ENCODE measurements around the gene ZFAND3. TPM values are rescaled to one million over a fixed set of nuclear protein-coding genes. Genes with fewer than 3 reads are reported as not detected.

The ZFAND3 gene
- total and polyA plus RNA-seq, 10 donors = 9.3 to 63.7 (median 49.9) TPM

DNA sequence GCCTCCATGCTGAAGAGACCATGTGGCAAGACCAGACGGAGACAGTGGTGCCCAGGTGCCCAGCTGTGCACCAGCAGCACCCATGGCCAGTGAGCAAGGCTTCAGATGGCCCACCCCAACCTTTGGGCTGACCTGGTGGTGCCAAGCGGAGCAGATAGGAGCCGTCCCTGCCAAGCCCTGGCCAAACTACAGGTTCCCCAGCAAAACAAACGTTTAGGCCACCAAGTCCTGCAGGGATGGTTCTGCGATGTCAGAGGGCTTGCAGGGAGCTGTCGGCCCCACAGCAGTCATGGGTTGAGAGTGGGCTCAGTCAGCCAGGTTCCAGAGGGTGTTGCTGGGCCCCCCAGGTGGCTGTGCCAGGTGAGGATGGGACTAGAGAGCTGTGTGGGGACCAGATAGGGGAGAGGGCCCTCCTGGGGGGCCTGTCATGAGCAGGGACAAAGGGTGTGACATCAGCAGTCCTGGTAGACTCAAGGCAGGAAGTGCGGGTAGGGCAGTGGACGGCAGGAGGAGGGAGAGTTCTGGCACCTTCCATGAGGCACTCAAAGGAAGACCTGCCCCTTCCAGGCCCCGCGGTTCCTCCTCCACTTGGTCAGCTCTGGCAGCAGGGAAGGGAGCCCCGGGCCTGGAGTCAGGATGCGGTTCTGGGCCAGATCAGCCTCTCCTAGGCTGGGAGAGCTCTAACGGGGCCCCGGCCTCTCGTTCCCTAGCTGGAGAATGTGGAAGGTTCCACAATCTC lies 342.4 kb downstream of the ZFAND3 start:
- intact Hi-C loops (cut with DNase I; ENCODE audit: low total_unique reads) = no loop called here
- Histone ChIP-seq H3K9me3 (no peaks in the 10 kb centered on the region), H3K27me3 (replicated peaks in 1 of 7) (no peaks in the 10 kb centered on the region), H3K27ac (no peak overlapping the region), H3K4me3 (no peak overlapping the region), H3K36me3 (peaks cover 0 to 18% (median 0%) of the 10 kb centered on the region in 6 donors), H3K4me1 (peaks cover 0 to 4% (median 0%) of the 10 kb centered on the region in 6 donors)
- no peak for DNase-seq
- TF ChIP-seq POLR2AphosphoS5 (IDR thresholded peaks at IDR 0.05) = peak in 1 of 3 donors; percentile 45
- TF ChIP-seq, protein P1, sequence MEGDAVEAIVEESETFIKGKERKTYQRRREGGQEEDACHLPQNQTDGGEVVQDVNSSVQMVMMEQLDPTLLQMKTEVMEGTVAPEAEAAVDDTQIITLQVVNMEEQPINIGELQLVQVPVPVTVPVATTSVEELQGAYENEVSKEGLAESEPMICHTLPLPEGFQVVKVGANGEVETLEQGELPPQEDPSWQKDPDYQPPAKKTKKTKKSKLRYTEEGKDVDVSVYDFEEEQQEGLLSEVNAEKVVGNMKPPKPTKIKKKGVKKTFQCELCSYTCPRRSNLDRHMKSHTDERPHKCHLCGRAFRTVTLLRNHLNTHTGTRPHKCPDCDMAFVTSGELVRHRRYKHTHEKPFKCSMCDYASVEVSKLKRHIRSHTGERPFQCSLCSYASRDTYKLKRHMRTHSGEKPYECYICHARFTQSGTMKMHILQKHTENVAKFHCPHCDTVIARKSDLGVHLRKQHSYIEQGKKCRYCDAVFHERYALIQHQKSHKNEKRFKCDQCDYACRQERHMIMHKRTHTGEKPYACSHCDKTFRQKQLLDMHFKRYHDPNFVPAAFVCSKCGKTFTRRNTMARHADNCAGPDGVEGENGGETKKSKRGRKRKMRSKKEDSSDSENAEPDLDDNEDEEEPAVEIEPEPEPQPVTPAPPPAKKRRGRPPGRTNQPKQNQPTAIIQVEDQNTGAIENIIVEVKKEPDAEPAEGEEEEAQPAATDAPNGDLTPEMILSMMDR (IDR thresholded peaks at IDR 0.05 in 8 of 11, conservative IDR thresholded peaks at IDR 0.05 in 3 of 11) = no peak
- 83 to 94% (median 85%) methylated on average over 12 to 15 of the region's 15 CpGs for WGBS, 5 donors

DNA sequence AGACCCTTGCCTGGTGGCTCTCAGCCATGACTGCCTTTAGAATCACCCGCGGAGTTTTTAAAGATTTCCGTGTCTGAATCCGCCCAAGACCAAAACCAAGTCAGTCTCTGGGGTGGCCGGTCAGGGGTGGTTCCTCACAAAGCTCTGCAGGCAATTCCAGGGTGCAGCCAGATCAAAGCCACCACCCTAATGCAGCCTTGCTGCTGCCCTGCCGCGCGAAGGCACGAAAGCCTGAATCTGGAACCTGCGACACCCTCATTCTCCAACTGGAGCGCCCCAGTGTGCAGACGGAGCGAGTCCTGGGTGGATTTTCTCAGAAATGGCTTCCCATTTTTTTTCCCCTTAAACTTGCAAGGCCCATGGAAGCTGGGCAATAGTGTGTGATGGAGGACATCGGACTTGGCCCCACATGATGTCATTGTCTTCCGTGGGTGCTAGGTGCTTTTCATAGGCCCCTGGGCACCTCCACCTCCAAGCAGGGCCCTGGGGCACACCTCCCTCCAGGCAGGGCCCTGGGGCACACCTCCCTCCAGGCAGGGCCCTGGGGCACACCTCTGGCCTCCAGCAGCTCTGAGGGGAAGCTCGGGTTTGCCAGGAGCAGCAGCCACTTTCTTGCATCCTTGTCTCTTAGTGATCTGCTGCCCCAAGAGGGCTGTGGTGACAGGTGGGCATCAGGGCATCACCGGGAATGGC lies 343.1 kb downstream of the ZFAND3 start:
- Histone ChIP-seq H3K27me3 (replicated peaks in 1 of 7) (no peaks in the 10 kb centered on the region), H3K36me3 (peaks cover 0 to 18% (median 0%) of the 10 kb centered on the region in 6 donors), H3K4me1 (peaks cover 0 to 4% (median 0%) of the 10 kb centered on the region in 6 donors), H3K27ac (no peak overlapping the region), H3K4me3 (no peak overlapping the region), H3K9me3 (no peaks in the 10 kb centered on the region)
- no peak for TF ChIP-seq POLR2A (IDR thresholded peaks at IDR 0.05)
- peak in 1 of 3 donors; percentile 43 for TF ChIP-seq POLR2AphosphoS5 (IDR thresholded peaks at IDR 0.05)
- TF ChIP-seq, protein P1 (IDR thresholded peaks at IDR 0.05 in 8 of 11, conservative IDR thresholded peaks at IDR 0.05 in 3 of 11) = no peak
- intact Hi-C loops (cut with DNase I; ENCODE audit: low total_unique reads) = no loop called here
- 94 to 97% (median 95%) methylated on average over 15 to 17 of the region's 17 CpGs for WGBS, 5 donors
- no peak for DNase-seq

DNA sequence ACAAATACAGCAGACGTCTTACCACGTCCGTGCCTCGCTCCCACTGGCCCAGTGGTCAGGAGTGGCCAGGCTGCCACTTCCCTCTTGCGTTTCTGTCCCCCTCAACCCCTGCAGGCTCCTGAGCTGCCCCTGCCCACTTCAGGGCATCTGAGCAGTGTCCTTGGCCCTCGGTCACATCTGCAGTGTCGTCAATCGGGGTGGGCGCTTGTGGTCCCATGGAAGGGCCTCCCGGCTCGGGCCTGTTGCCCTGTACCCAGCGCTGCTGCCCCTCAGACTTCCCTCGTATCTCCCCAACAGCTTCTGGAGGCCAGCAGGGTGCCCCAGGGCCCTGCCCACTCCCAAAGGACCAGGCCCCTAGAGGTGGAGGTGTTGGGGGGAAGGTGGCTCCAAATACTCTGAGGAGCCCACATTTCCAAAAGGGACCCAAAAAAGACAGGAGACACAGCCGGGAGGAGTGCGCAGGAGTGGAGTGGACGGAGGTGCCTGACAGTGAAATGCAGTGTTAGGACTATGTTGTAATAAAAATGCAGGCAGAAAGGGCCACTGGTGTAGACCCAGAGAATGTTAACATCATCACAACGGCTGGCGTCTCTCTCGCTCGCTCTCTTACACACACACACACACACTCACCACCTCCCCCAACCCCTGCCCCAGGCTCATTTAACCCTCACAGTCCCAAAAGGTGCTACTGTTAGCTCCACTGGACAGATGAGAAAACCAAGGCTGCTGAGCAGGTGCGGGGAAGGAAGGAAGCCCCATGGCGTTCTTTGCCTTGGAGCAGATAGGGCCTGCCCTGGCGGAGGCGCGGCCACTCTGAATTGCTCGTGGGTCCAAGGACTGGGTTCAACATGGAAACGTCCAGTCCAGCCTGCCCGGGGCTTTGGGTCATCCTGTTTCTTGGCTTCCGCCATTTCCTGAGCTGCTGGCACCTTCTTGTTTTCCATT lies 343.9 kb downstream of the ZFAND3 start:
- peaks cover 0 to 19% (median 0%) of the 10 kb centered on the region in 6 donors for H3K36me3 ChIP-seq
- no peak overlapping the region for H3K27ac ChIP-seq
- no peak for DNase-seq
- WGBS, 5 donors = 79 to 89% (median 85%) methylated on average over 28 to 29 of the region's 29 CpGs
- TF ChIP-seq POLR2AphosphoS5 (IDR thresholded peaks at IDR 0.05) = peak in 1 of 3 donors; percentile 46
- TF ChIP-seq, protein P1 (IDR thresholded peaks at IDR 0.05 in 8 of 11, conservative IDR thresholded peaks at IDR 0.05 in 3 of 11) = no peak
- TF ChIP-seq POLR2A (IDR thresholded peaks at IDR 0.05) = no peak
- H3K4me1 ChIP-seq = peaks cover 0 to 4% (median 0%) of the 10 kb centered on the region in 6 donors
- H3K27me3 ChIP-seq (replicated peaks in 1 of 7) = no peaks in the 10 kb centered on the region
- intact Hi-C loops (cut with DNase I; ENCODE audit: low total_unique reads) = no loop called here
- H3K9me3 ChIP-seq = no peaks in the 10 kb centered on the region
- H3K4me3 ChIP-seq = no peak overlapping the region

Measured in spleen (tissue), 11 donors.